Kidney (tissue), 14 donors: ENCODE results near the gene GAP43. TPM values are rescaled to one million over a fixed set of nuclear protein-coding genes. Genes with fewer than 3 reads are reported as not detected.
"Not testable (repeated sequence)": the region's sequence is repeated elsewhere in the genome, so short reads cannot be mapped to it uniquely, and the experiment has no call there.

Experiments used
- DNase-seq, 5 donors: peaks; one replicate each; pipeline ENCODE4 v3.0.0-alpha.2; 2013 to 2020
- FAIRE-seq: peaks from 2 replicates; lab custom pipeline; 2012; peaks lifted over from hg19 to GRCh38; lab: Jason Lieb, UNC
- H3K27ac ChIP-seq, 2 donors: one replicate each; pipeline ENCODE4 v1.7.0; 2013; ENCODE audit warnings: low read depth in 2 of 2, low read length in 2 of 2, inconsistent platforms in 1 of 2
- H3K27me3 ChIP-seq: one replicate; pipeline ENCODE4 v1.7.1; 2013; ENCODE audit warnings: low read length, inconsistent platforms; ENCODE audit not compliant: control insufficient read depth, insufficient read depth
- H3K36me3 ChIP-seq, 3 donors: one replicate each; pipeline versions ENCODE4 v1.7.0 to v1.7.1; 2013; ENCODE audit warnings: low read length in 3 of 3, control low read depth in 1 of 3, inconsistent platforms in 1 of 3; ENCODE audit not compliant: insufficient read depth in 3 of 3, control insufficient read depth in 2 of 3
- H3K4me1 ChIP-seq, 3 donors: one replicate each; pipeline versions ENCODE4 v1.7.0 to v1.7.1; 2013; ENCODE audit warnings: low read length in 3 of 3, inconsistent platforms in 1 of 3, low read depth in 1 of 3; ENCODE audit not compliant: control insufficient read depth in 2 of 3, insufficient read depth in 2 of 3
- H3K4me3 ChIP-seq, 3 donors: one replicate each; pipeline versions ENCODE4 v1.7.0 to v1.8.1; 2013; ENCODE audit warnings: low read length in 3 of 3, control low read depth in 1 of 3, inconsistent platforms in 1 of 3
- H3K9ac ChIP-seq, 3 donors: one replicate each; pipeline versions ENCODE4 v1.7.0 to v1.7.1; 2013; ENCODE audit warnings: low read length in 3 of 3, control low read depth in 1 of 3, inconsistent platforms in 1 of 3
- H3K9me3 ChIP-seq, 3 donors: one replicate each; pipeline versions ENCODE4 v1.7.0 to v1.7.1; 2013; ENCODE audit warnings: low read length in 3 of 3, control low read depth in 1 of 3, inconsistent platforms in 1 of 3; ENCODE audit not compliant: control insufficient read depth in 2 of 3, insufficient read depth in 1 of 3
- intact Hi-C: fragments of 100-400 bp; cut with DNase I; formaldehyde crosslinking; loops from one replicate; pipeline ENCODE4 v1.11.1; 2022
- polyA plus RNA-seq: library from polyadenylated mRNA; stranded (reverse); fragments of 350-450 nt; fragmentation: Illumina TruSeq; extraction: RNeasy Lipid Tissue Mini Kit (QIAGEN cat#74804); gene quantifications from one replicate; pipeline ENCODE4 v1.2.3, GENCODE V29; 2014; ENCODE audit warnings: low read depth, low replicate concordance; ENCODE audit not compliant: insufficient read depth
- total RNA-seq: library from RNA; stranded (reverse); fragmentation: NEBNext Ultra II Directional; extraction: Animal tissue kit (Norgen Biotek cat#: 25700); gene quantifications from one replicate; pipeline ENCODE4 v1.2.1, GENCODE V29; 2021
- TF ChIP-seq, protein P1 (sequence below): IDR thresholded peaks from 3 replicates; pipeline ENCODE4 v1.5.1; 2012; ENCODE audit warnings: mild to moderate bottlenecking, moderate library complexity, borderline replicate concordance; ENCODE audit not compliant: insufficient read depth; ENCODE audit errors: extremely low read depth
- donor health status: control.
- donor health status: control.
- donor health status: control.
- donor health status: control.
- donor health status: control.
- donor health status: DM: yes; HTN: yes; CAD: no.
- donor health status: Normal renal cell carcinoma (clear cell type).

Gene GAP43
- total and polyA plus RNA-seq, 2 donors from 2014 or later, result 0.19 TPM; not detected in 1

DNA sequence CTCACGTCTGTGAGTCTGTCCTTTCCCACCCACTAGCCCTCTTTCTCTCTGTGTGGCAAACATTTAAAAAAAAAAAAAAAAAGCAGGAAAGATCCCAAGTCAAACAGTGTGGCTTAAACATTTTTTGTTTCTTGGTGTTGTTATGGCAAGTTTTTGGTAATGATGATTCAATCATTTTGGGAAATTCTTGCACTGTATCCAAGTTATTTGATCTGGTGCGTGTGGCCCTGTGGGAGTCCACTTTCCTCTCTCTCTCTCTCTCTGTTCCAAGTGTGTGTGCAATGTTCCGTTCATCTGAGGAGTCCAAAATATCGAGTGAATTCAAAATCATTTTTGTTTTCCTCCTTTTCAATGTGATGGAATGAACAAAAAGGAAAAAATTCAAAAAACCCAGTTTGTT, 97.7 kb downstream of the GAP43 start:
- H3K4me3 ChIP-seq, result no peak overlapping the region
- no peaks in the 10 kb centered on the region for H3K27me3 ChIP-seq
- H3K36me3 ChIP-seq, result no peaks in the 10 kb centered on the region
- H3K4me1 ChIP-seq, result no peaks in the 10 kb centered on the region
- no peak overlapping the region for H3K27ac ChIP-seq
- intact Hi-C loops, result no loop called here
- H3K9me3 ChIP-seq, result no peaks in the 10 kb centered on the region
- FAIRE-seq (no peak), DNase-seq (no peak)
- TF ChIP-seq, protein P1, sequence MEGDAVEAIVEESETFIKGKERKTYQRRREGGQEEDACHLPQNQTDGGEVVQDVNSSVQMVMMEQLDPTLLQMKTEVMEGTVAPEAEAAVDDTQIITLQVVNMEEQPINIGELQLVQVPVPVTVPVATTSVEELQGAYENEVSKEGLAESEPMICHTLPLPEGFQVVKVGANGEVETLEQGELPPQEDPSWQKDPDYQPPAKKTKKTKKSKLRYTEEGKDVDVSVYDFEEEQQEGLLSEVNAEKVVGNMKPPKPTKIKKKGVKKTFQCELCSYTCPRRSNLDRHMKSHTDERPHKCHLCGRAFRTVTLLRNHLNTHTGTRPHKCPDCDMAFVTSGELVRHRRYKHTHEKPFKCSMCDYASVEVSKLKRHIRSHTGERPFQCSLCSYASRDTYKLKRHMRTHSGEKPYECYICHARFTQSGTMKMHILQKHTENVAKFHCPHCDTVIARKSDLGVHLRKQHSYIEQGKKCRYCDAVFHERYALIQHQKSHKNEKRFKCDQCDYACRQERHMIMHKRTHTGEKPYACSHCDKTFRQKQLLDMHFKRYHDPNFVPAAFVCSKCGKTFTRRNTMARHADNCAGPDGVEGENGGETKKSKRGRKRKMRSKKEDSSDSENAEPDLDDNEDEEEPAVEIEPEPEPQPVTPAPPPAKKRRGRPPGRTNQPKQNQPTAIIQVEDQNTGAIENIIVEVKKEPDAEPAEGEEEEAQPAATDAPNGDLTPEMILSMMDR, result no peak
- no peak overlapping the region for H3K9ac ChIP-seq

DNA sequence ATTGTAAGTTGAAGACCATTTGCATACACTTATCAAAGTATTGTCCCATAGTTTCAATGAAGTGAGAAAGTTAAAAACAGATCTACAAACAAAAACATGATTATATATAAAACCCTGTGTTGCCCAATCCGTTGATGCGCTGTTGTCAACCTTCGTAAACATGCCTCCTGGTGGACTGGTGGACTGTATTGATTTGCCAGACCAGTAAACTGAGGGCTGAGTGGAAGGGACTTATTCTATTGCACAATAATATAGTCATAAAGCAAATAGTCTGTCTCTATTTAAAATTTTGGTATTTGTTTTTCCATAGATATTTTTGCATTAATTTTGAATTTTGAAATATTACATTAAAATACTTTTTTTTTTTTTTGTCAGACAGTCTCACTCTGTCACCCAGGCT, 102.5 kb downstream of the GAP43 start:
- no peaks in the 10 kb centered on the region for H3K9me3 ChIP-seq
- H3K36me3 ChIP-seq, result no peaks in the 10 kb centered on the region
- H3K4me1 ChIP-seq, result no peaks in the 10 kb centered on the region
- no peak overlapping the region for H3K9ac ChIP-seq
- intact Hi-C loops, result no loop called here
- no peak overlapping the region for H3K27ac ChIP-seq
- no peak for FAIRE-seq
- no peaks in the 10 kb centered on the region for H3K27me3 ChIP-seq
- TF ChIP-seq, protein P1, result no peak
- no peak overlapping the region for H3K4me3 ChIP-seq
- no peak for DNase-seq

DNA sequence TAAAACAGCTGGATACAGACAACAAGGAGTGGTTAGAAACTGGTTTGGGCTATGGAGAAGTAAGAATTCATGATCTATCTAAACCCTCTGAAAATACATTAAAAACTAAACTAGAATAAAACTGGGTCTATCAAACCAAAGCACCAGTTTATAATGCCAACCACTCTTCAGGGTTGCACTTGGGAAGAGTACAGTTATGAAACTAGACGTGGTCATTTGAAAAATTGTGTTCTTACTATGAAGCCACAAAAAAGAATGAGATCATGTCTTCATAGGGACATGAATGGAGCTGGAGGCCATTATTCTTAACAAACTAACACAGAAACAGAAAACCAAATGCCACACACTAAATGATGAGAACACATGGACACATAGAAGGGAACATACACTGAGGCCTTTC, 103.8 kb downstream of the GAP43 start:
- DNase-seq (no peak), FAIRE-seq (no peak)
- H3K9ac ChIP-seq, result no peak overlapping the region
- intact Hi-C loops, result no loop called here
- no peaks in the 10 kb centered on the region for H3K9me3 ChIP-seq
- no peaks in the 10 kb centered on the region for H3K36me3 ChIP-seq
- no peak overlapping the region for H3K27ac ChIP-seq
- no peak overlapping the region for H3K4me3 ChIP-seq
- TF ChIP-seq, protein P1, result no peak
- H3K4me1 ChIP-seq, result no peaks in the 10 kb centered on the region
- H3K27me3 ChIP-seq, result no peaks in the 10 kb centered on the region

DNA sequence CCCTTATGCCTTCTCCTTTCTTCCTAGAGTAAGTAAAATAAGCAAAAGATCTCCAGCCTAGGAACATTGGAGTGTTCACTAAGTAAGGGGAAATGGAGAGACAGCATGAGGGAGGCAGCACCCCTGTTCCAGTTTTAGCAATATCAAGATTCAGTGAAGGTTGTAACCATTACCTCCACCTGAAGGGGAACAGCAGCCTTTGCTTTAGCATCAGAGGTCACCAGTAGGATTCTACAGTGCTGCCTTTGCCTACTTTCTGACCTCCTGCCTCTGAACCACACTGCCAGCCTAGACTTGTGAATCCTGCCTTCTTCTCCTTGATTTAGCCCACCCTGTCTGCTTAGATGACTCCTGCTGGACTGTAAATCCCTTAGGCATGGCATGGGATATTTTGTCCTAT, 104.7 kb downstream of the GAP43 start:
- DNase-seq (no peak), FAIRE-seq (no peak)
- H3K9me3 ChIP-seq, result no peaks in the 10 kb centered on the region
- no peak overlapping the region for H3K27ac ChIP-seq
- intact Hi-C loops, result no loop called here
- H3K9ac ChIP-seq, result no peak overlapping the region
- no peak overlapping the region for H3K4me3 ChIP-seq
- H3K4me1 ChIP-seq, result no peaks in the 10 kb centered on the region
- H3K36me3 ChIP-seq, result no peaks in the 10 kb centered on the region
- no peaks in the 10 kb centered on the region for H3K27me3 ChIP-seq
- TF ChIP-seq, protein P1, result no peak

DNA sequence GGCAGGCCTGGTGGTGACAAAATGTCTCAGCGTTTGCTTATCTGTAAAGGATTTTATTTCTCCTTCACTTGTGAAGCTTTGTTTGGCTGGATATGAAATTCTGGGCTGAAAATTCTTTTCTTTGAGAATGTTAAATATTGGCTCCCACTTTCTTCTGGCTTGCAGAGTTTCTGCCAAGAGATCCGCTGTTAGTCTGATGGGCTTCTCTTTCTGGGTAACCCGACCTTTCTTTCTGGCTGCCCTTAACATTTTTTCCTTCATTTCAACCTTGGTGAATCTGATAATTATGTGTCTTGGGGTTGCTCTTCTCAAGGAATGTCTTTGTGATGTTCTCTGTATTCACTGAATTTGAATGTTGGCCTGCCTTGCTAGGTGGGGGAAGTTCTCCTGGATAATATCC, 113.0 kb downstream of the GAP43 start:
- DNase-seq, H3K27me3 ChIP-seq, H3K4me1 ChIP-seq, H3K27ac ChIP-seq, H3K4me3 ChIP-seq, intact Hi-C loops, H3K9me3 ChIP-seq, H3K36me3 ChIP-seq, H3K9ac ChIP-seq, FAIRE-seq: not testable (repeated sequence)
